HK-2 (cell line): ENCODE data around the gene UXS1.
"Not testable (repeated sequence)": the region's sequence is repeated elsewhere in the genome, so short reads cannot be mapped to it uniquely, and the experiment has no call there.

Experiments
- DNase-seq: peaks from one replicate; pipeline ENCODE4 v3.0.0-alpha.2; 2018; ENCODE audit not compliant: unreplicated experiment

UXS1 gene

DNA sequence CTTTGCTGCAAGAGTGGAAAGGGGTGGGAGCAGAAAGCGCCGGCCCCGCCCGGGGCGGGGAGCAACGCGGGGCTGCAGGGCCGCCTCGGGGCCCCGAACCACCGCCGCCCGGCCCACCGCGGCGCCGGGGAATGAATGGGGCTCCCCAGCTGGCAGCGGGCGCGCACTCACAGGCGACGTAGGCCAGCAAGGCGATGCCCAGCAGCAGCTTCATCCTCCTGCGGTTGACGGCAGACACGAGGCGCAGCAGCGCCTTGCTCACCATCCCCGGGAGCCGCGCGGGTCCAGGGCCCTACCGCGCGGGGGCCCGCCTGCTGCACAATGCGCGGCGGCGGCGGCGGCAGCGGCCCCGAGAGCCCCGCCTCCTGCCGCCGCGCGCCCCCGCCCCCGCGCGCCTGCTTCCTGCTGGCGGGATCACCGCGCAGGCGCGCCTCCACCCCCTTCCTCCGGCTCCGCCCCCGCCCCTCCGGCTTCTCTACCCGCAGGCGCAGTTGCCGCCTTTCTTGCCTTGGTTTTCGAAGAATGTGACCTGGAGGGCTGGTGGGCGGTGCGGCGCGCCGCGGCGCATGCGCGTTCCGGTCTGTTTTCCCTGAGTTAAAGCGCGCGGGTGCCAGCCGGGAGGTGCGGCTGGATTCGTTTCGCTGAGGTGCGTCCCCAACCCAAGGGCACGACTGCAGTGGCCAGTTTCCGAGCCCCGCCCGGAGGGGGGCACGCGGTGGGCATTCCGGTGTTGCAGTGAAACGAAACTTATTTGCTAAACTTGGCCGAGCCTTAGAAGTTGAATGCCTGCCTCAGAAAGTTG lies at the start of gene UXS1:
UXS1 (minus strand) TSS at position 325 of the 802 bp plus-strand sequence; CDS start at position 265, 60 bp downstream.
- DNase-seq, result peak; percentile 98

DNA sequence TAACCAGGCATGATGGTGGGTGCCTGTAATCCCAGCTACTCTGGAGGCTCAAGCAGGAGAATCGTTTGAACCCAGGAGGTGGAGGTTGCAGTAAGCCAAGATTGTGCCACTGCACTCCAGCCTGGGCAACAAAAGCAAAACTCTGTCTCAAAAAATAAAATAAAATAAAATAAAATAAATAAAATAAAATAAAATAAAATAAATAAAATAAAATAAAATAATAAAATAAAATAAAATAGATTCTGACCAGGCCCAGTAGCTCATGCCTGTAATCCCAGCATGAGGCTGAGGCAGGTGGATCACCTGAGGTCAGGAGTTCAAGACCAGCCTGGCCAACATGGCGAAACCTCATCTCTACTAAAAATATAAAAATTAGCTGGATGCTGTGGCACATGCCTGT lies 45.4 kb upstream of the UXS1 start:
- not testable (repeated sequence) for DNase-seq

DNA sequence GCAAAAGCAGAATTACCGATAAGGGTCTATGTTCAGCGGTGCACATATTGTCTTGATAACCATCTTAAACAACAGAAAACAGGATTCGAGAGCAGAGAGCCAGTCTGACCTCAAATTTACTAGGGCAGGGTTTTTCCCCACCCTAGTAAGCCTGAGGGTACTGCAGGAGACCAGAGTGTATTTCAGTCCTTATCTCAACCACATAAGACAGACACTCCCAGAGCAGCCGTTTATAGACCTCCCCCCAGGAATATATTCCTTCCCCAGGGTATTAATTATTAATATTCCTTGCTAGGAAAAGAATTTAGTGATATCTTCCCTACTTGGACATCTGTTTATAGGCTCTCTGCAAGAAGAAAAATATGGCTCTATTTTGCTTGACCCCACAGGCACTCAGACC lies 41.3 kb upstream of the UXS1 start:
- DNase-seq, result not testable (repeated sequence)

DNA sequence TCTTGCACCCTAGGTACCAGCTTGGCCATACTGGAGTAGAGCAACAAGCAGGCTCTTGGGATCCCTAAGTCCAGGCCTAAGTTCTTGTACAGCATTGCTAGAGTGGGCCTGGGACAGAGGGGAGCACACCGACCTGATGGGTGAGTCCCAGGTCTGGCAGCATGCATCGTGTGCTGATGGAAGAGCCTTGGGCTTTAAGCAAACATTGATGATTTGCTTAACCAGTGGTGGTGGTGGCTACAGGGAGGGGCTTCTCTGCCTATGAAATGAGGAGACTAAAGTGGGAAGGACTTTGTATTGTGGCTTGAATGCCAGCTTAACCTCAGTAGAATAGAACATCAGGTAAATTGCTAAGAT lies 39.2 kb upstream of the UXS1 start:
- DNase-seq, result no peak

DNA sequence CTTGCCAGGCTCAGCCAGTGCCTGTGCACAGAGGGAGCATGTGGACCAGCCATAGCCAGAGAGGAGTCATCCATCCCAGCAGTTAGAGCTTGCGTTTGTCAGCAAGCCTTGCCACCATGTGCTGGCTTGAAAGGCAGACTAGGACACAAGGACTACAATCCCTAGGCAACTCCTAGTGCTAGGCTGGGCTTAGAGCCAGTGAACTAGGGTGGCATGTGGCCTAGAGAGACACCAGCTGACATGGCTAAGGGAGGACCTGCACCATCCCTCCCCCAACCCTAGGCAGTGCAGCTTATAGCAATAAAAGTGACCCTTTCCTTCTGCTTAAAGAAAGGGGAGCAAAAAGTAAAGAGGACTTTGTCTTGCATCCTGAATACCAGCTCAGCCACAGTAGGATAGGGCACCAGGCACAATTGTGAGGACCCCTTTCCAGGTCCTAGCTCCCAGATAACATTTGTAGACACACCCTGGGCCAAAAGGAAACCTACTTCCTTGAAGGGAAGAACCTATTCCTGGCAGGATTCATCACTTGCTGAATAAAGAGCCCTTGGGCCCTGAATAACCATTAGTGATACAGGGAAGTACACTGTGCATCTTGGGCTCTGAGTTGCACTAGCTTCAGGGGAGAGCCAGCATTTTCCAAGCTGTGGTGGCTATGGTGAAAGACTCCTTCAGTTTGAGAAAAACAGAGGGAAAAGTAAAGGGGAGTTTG lies 38.7 kb upstream of the UXS1 start:
- no peak for DNase-seq

DNA sequence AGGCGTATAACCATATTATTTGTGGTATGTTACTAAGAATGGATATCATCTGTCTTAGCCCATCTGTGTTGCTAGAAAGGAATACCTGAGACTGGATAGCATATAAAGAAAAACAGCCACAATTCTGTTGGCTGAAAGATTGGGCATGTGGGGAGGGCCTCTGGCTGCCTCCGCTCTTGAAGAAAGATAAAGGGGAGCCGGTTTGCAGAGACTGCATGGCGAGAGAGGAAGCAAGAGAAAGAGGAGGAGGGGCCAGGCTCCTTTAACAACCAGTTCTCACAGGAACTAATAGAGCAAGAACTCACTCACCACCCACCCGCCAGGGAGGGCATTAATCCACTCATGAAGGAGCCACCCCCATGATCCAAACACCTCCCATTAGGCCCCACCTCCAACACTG lies 29.2 kb upstream of the UXS1 start:
- DNase-seq, result no peak

DNA sequence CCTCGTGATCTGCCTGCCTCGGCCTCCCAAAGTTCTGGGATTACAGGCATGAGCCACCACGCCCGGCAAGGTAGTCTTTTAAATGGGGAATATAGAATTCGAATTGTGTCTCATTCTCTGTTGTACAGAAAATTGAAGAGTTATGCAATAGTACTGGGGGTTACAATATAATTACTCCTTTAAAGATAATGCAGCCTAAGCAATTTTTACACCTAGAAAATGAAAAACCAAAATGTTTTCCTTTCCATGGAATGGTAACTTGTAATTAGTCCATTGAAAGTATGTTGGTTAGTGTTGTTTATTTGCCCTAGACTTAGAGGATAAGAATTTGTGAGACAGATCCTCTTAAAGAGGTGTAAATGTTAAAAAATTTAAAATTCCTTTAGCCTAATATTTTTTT lies 28.0 kb upstream of the UXS1 start:
- not testable (repeated sequence) for DNase-seq

DNA sequence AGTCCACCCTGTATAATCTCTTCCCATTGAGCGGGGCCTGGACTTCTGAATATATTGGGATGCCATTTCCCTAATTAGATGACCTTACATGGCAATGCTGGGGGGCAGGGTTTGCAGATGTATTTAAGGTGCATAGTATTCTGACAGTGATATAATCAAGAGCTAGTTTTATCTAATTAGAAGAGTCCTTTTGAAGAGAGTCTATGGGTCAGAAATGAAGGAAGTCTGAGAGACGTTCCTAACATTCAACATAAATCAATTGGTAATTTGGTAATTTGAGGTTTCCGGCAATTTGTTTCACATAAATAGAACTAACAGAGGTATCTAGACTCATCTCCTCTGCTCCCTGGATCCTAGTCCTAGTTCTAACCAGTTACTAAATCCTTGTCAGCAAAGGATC lies 25.7 kb upstream of the UXS1 start:
- DNase-seq, result no peak

DNA sequence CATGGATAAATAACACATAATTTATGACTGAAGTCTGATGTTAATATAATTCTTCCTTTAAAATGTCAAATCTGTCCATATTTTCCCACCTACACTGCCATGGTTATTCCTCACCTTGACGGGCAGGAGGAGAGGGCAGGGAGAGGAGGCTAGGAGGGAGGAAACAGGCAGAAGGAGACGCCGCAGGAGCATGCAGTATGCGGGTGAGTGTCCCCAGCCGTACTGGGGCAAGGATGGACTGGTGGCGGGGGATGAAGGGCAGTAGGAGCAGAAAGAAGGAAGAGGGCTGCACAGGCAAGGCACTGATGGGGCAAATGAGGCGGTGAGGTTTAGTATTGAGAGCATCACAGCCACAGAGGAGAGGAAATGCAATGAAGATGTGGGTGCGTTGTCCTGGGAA lies 25.1 kb upstream of the UXS1 start:
- not testable (repeated sequence) for DNase-seq

DNA sequence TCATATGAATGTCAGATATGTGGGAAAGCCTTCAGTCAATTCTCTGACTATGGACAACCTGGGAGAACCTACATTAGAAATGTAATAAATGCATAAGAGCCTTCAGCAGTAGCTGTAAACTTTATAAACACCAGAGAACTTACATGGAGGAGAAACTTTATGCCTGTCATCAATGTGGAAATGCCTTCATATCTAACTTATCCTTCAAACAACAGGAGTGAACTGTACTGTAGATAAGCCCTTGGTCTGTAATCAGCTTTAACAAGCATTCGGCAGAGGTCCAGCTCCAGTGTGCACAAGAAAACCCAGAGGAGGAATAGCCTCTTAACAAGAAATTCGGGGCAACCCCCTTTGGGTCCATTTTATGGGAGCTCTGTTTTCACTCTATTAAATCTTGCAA lies 14.8 kb upstream of the UXS1 start:
- no peak for DNase-seq

DNA sequence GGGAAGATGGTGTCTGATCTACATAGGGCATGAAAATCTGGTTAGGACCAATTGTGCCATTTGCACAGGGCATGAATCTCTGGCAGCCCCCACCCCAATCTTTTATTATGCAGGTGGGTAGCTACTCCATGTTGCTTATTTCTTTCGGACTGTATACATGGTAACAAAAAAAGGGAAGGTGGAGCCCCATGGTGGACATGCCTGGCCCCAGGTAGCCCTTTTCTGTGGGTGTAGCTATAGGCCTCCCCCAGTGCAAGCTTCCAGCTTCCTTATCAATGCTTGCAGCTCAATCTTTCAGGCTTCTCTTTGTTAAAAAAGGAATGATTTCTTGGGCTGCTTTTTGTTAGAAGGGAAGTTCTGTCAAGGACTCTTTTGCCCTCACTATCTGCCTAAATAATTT lies 14.3 kb upstream of the UXS1 start:
- DNase-seq, result no peak

DNA sequence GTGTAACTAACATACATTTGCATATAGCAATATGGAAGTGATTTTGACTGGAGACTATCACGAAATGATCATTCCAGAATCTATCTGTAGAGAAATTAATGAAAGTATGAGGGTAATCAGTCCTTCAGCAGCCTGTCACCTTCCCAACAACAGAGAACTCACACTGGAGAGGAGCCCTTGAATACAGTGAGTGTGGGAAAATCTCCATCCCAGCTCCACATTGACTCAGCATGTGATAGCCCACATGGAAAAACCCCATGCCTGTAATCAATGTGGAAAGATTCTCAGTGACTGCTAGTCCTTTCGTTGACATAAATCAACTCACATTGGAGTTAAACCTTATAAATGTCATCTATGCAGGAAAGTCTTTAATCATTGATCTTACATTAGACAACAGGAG lies 13.1 kb upstream of the UXS1 start:
- DNase-seq, result no peak

DNA sequence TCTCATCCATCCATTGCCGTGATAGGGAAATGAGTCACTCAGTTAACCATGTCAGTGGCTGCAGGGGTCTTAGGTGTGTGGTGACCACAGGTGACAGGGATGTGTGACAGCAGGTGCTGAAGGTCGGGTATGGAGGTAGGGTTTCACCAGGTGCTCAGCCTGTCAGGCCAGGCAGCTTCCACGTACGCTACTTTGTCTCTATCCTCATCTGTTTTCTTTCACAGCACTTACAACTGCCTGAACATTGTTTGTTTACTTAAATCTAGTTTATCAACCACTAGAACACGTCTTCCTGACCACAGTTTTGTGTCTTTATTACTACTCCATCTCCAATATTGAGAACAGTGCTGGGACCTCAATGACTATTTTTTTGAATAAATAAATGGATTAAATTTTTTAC lies 11.4 kb upstream of the UXS1 start:
- no peak for DNase-seq

DNA sequence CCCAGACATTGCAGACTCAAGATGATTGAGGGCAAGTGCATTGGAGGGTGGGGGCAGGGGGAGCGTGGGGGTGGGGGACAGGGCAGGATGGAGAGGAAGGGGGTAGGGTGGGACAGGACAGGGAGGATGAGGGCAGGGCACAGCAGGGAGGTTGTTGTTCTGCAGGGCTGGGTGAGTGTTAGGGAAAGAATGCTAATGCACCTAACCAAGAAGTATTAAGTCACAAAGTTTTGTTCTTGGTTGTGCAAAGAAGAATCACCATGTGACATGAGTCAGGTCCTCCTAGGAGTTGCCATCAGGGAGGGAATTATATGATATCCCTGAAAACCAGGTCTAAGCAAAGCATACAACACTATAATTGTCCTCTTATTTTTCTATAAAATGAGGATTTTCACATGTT lies 10.4 kb upstream of the UXS1 start:
- not testable (repeated sequence) for DNase-seq

DNA sequence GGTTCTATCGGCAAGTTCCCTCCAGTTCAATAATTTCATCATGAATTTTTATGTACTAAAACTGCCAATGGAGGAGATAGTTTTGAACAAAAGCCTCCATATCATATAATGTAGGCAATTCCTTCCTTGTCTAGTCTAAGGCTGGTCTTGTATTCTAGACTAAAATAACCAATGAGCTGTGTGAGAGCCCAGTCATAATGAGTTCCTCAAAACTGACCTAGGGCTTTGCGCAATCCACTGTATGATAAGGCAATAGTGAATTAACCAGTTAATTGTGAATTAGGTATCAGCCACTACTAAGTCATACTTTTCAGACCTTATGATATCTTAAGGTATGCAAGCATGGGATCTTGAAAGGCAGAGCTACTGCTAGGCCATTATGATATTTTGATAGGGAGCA lies 7.6 kb upstream of the UXS1 start:
- no peak for DNase-seq

DNA sequence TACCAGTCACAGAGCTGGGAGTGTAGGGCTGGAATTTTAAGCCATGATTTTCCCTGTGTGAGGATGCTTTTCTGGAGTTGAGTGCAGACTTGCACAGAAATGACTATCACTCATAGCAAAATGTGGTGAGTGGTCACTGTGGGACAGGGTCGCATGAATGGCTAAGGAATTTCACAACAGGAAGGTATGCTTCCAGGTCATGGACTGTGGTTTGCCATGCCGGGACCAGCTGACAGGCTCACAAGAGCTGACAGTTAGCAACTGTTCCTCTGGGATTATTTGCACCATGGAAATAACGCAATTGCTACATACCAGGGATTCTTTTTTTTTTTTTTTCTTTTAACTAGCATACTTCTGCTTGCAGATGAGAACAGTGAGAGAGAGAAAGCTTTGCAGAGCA lies 3.8 kb upstream of the UXS1 start:
- DNase-seq, result peak; percentile 73

DNA sequence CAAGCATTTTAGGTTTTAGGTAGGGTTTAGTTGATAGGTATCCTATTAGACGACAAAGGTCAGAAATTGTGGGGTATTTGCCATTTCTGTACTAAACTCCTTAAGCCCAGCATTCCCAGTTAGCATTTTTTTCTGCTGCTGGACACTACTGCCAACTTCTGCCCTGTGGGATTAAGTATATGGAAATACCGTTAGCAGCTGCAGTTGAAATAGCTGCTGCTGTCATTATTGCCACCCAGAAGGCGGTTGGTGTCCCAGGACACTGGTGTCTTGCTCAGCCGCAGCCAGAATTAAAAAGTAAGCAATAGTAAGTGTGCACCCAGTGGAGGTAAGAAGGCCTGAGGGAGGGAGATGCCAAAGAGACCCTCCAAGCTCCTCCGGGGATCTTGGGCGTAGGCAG lies 1.9 kb upstream of the UXS1 start:
- no peak for DNase-seq

DNA sequence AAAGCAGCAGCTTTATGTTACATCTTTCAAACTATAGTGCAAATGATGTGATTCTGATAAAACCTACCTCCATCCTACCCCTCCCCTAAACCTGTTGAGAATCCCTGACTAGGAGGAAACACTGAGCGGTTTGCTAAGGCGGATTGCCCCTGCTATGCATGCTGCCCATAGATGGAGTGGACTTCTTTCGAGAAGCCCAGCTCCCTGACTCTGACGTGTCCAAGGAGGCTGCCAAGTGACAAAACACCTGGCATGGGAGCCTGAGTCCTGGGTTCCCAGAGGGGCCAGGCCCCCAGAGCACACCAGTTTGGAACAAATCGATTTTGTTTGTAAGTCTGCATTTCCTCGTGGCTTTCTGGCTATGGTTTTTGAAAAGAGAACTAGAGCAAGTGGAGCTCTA lies 1.4 kb upstream of the UXS1 start:
- no peak for DNase-seq

DNA sequence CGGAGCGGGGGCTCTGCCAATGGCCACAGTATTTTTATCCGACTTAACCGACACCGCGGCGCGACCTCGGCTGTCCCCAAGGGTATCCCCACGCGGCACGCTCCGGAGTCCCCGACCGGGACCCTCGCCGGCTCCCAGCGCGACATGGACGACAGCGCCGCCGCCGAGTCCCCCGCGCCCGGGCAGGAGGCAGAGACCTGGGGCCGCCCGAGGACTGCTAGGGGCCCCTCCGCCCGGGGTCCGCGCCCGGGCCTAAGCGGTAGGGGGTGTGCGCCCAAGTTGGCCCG lies 468 bp downstream of the UXS1 start:
- no peak for DNase-seq

DNA sequence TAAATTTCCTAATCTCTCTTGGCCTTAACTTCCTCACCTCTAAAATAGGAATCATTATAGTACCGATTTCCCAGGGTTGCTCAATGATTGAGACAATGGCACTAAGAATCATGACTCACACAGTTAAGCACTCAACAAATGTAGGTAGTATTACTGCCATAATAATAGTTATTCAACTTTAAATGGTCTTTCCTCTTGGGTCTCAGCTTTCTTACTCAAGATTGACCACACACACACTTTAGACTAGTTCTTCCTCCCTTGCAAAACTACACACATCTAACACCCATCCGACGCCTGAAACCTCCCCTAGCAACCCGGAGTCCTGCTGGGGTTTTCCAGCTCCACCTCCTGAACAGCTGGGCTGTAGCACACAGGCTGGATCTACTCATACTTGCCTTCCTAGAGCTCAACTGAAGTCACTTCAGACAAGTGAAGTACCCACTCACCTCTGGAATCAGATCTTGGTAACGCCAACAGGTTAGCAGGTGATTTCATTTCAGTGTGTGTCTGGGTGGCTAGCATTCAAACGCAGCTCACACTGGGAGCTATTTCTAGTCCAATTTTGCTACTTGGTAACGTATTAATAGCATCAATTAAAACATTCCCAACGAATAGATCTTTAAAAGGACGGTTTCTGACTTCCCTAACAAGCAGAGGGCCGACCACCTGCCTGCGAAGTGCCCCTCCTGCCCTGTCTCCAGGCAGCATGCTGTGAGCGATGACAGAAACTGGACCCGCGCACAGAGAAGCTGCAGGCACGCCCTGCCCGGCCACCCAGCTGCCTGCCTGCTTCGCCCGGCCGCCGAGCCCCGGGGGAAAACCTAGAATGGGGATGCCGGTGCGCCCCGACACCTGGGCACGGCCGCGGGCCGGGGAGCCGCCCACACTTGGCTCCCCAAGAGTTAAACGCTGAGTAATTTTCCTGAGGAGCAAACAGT lies 1.1 kb downstream of the UXS1 start:
- DNase-seq, result peak; percentile 61

DNA sequence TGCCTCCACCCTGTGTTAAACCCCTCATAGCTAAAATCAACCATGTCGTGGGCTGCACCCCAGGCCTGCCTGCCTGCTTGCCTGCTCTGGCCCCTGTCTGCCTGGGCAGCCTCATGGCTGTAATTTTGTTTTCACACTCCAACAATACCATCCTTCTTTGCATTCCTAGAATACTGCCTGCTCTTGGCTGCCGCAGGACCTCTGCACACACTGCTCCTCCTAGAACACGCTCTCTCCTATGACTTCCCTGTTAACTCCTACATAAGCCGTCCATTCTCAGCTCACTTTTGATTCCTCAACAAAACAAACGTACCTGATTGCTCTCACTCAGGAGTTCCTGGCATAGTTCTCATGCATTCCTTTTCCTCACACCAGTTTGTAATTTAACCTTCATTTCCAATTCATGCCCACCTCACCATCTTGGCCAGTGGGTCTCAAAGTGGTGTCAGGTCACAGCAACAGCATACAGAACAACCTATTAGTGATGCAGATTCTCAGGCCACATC lies 2.5 kb downstream of the UXS1 start:
- no peak for DNase-seq

DNA sequence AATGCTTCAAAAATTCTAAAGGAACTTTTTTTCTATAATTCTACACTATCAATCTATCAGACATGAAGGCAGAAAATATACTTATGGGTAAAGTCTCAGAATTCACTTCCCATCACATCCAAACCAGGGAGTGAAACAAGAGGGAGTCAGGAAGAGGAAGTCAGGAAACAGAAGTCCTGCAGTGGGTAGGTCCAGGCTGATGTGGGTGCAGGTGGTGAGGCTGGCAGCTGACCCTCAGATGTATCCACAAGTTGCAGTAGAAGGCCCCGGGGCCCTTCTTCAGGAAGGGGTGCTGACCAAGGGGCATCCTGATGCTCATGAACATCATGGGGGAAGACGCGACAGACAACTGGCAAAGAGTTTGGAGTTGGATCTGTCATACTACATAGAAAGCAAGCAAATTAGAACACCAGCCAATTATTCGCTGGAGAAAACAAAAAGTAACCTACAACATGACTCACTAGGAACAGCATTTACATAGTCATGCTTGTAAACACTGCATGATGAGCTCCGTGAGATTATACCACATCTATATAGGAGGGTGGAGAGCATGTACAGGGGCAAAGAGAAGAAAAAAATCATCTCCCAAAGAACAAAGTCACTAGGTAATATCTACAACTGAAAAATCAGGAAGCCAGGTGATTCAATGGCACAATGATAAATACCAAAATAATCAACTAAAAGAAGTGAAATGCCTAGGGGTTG lies 4.2 kb downstream of the UXS1 start:
- no peak for DNase-seq
